HEK293 (cell line): ENCODE results near the gene STX10.
A peak's percentile ranks its signal among the peaks of the same experiment; 100 is the strongest.

Source experiments
- GFI1B ChIP-seq: fragments of 450-650 bp; formaldehyde crosslinking; IDR thresholded peaks from 2 replicates; pipeline ENCODE4 v1.5.1; 2016; ENCODE audit warnings: missing biosample characterization, missing genetic modification characterization
- KLF17 ChIP-seq: fragments of 450-650 bp; formaldehyde crosslinking; IDR thresholded peaks from 2 replicates; pipeline ENCODE4 v1.5.1; 2016; ENCODE audit warnings: missing biosample characterization, missing genetic modification characterization
- KLF8 ChIP-seq: fragments of 450-650 bp; formaldehyde crosslinking; IDR thresholded peaks from 2 replicates; pipeline ENCODE4 v1.5.1; 2016; ENCODE audit warnings: missing biosample characterization, missing genetic modification characterization
- PRDM10 ChIP-seq: fragments of 450-650 bp; formaldehyde crosslinking; IDR thresholded peaks from 2 replicates; pipeline ENCODE4 v1.5.1; 2016; ENCODE audit warnings: missing biosample characterization, missing genetic modification characterization
- PRDM4 ChIP-seq: fragments of 450-650 bp; formaldehyde crosslinking; IDR thresholded peaks from 2 replicates; pipeline ENCODE4 v1.5.1; 2017; ENCODE audit warnings: missing biosample characterization, missing genetic modification characterization
- PRDM6 ChIP-seq: fragments of 450-650 bp; formaldehyde crosslinking; IDR thresholded peaks from 2 replicates; pipeline ENCODE4 v1.5.1; 2017; ENCODE audit warnings: missing biosample characterization, missing genetic modification characterization
- REPIN1 ChIP-seq: fragments of 450-650 bp; formaldehyde crosslinking; IDR thresholded peaks from 2 replicates; pipeline ENCODE4 v1.5.1; 2017; ENCODE audit warnings: missing biosample characterization, missing genetic modification characterization, low read depth
- SP3 ChIP-seq: fragments of 450-650 bp; formaldehyde crosslinking; IDR thresholded peaks from 2 replicates; pipeline ENCODE4 v1.5.1; 2016; ENCODE audit warnings: missing biosample characterization, missing genetic modification characterization
- WT1 ChIP-seq: fragments of 450-650 bp; formaldehyde crosslinking; IDR thresholded peaks from 2 replicates; pipeline ENCODE4 v1.5.1; 2016; ENCODE audit warnings: missing biosample characterization, missing genetic modification characterization
- ZBTB6 ChIP-seq: fragments of 450-650 bp; formaldehyde crosslinking; IDR thresholded peaks from 2 replicates; pipeline ENCODE4 v1.5.1; 2017; ENCODE audit warnings: missing biosample characterization, missing genetic modification characterization
- ZNF114 ChIP-seq: fragments of 450-650 bp; formaldehyde crosslinking; IDR thresholded peaks from 2 replicates; pipeline ENCODE4 v1.5.0; 2017; ENCODE audit warnings: missing biosample characterization, missing genetic modification characterization
- ZNF155 ChIP-seq: fragments of 450-650 bp; formaldehyde crosslinking; IDR thresholded peaks from 2 replicates; pipeline ENCODE4 v1.5.1; 2016; ENCODE audit warnings: missing biosample characterization, missing genetic modification characterization
- ZNF239 ChIP-seq: fragments of 450-650 bp; formaldehyde crosslinking; IDR thresholded peaks from 2 replicates; pipeline ENCODE4 v1.5.1; 2016; ENCODE audit warnings: missing biosample characterization, missing genetic modification characterization
- ZNF391 ChIP-seq: fragments of 450-650 bp; formaldehyde crosslinking; IDR thresholded peaks from 2 replicates; pipeline ENCODE4 v1.5.1; 2016; ENCODE audit warnings: low read depth, missing biosample characterization, missing genetic modification characterization, borderline replicate concordance
- ZNF398 ChIP-seq: fragments of 450-650 bp; formaldehyde crosslinking; IDR thresholded peaks from 2 replicates; pipeline ENCODE4 v1.5.1; 2017; ENCODE audit warnings: missing biosample characterization, missing genetic modification characterization
- ZNF449 ChIP-seq: fragments of 450-650 bp; formaldehyde crosslinking; IDR thresholded peaks from 2 replicates; pipeline ENCODE4 v1.5.1; 2017; ENCODE audit warnings: missing biosample characterization, mild to moderate bottlenecking, missing genetic modification characterization, moderate library complexity
- ZNF488 ChIP-seq: fragments of 450-650 bp; formaldehyde crosslinking; IDR thresholded peaks from 2 replicates; pipeline ENCODE4 v1.5.1; 2016; ENCODE audit warnings: missing biosample characterization, missing genetic modification characterization
- ZNF530 ChIP-seq: fragments of 450-650 bp; formaldehyde crosslinking; IDR thresholded peaks from 2 replicates; pipeline ENCODE4 v1.5.1; 2016; ENCODE audit warnings: low read depth, missing biosample characterization, missing genetic modification characterization
- ZNF610 ChIP-seq: fragments of 450-650 bp; formaldehyde crosslinking; IDR thresholded peaks from 2 replicates; pipeline ENCODE4 v1.5.1; 2016; ENCODE audit warnings: missing biosample characterization, missing genetic modification characterization, borderline replicate concordance
- ZNF658 ChIP-seq: fragments of 450-650 bp; formaldehyde crosslinking; IDR thresholded peaks from 2 replicates; pipeline ENCODE4; 2016; ENCODE audit warnings: missing biosample characterization, missing genetic modification characterization
- ZNF664 ChIP-seq: fragments of 450-650 bp; formaldehyde crosslinking; IDR thresholded peaks from 2 replicates; pipeline ENCODE4 v1.5.1; 2016; ENCODE audit warnings: missing biosample characterization, missing genetic modification characterization
- ZNF701 ChIP-seq: fragments of 450-650 bp; formaldehyde crosslinking; IDR thresholded peaks from 2 replicates; pipeline ENCODE4 v1.5.1; 2016; ENCODE audit warnings: missing biosample characterization, missing genetic modification characterization
- ZNF76 ChIP-seq: fragments of 450-650 bp; formaldehyde crosslinking; IDR thresholded peaks from 2 replicates; pipeline ENCODE4; 2016; ENCODE audit warnings: low read depth, missing biosample characterization, missing genetic modification characterization, borderline replicate concordance

STX10 gene

GRCh38 chr19:13116282-13117175 lies 33.6 kb downstream of the STX10 start, which contains the start of gene TRMT1 (continued):
- peak; percentile 68 for TF ChIP-seq ZNF76 (tag by site-specific recombination)
- TF ChIP-seq KLF8 (tag by site-specific recombination), result peak; percentile 88
- peak; percentile 80; the same call in 1 of the 2 replicates for TF ChIP-seq ZNF449 (tag by site-specific recombination)
- TF ChIP-seq REPIN1, result no peak
- no peak for TF ChIP-seq ZNF701 (tag by site-specific recombination)
- TF ChIP-seq ZBTB6 (tag by site-specific recombination), result 0 out of 2 replicates have a peak, but pooled peaks have one; percentile 21
- TF ChIP-seq ZNF658 (tag by site-specific recombination), result no peak
- peak; percentile 88 for TF ChIP-seq GFI1B
- 0 out of 2 replicates have a peak, but pooled peaks have one; percentile 69 for TF ChIP-seq ZNF610 (tag by site-specific recombination)
- no peak for TF ChIP-seq ZNF488
- no peak for TF ChIP-seq ZNF530 (tag by site-specific recombination)
- no peak for TF ChIP-seq ZNF155 (tag by site-specific recombination)
- TF ChIP-seq KLF17 (tag by site-specific recombination), result peak; percentile 92
- TF ChIP-seq WT1, result peak; percentile 66; the same call in 1 of the 2 replicates
- TF ChIP-seq ZNF398 (tag by site-specific recombination), result no peak
- TF ChIP-seq PRDM6, result no peak
- 0 out of 2 replicates have a peak, but pooled peaks have one; percentile 69 for TF ChIP-seq ZNF239
- TF ChIP-seq ZNF391 (tag by site-specific recombination), result 0 out of 2 replicates have a peak, but pooled peaks have one; percentile 55
- no peak for TF ChIP-seq ZNF114 (tag by site-specific recombination)
- peak; percentile 77; the same call in 1 of the 2 replicates for TF ChIP-seq PRDM4
- TF ChIP-seq ZNF664, result peak; percentile 71
- peak; percentile 86 for TF ChIP-seq PRDM10
- peak; percentile 87 for TF ChIP-seq SP3 (tag by site-specific recombination)
